RWPE1 (cell line): ENCODE data around the gene WIPF2.
"Not testable (repeated sequence)": the region's sequence is repeated elsewhere in the genome, so short reads cannot be mapped to it uniquely, and the experiment has no call there.

Experiments used
- CTCF ChIA-PET: fragments of 350-600 bp; sonication (Branson Sonifier 250); formaldehyde crosslinking; extraction: SDS; loops from one replicate; lab custom pipeline; 2021; lab: Yijun Ruan, JAX
- POLR2A ChIA-PET: fragments of 400-600 bp; formaldehyde crosslinking; extraction: SDS; loops from one replicate; lab custom pipeline; 2020; ENCODE audit warnings: antibody characterized with exemption; ENCODE audit not compliant: low non-redundant PET; lab: Yijun Ruan, JAX
- DNase-seq: peaks from one replicate; pipeline ENCODE4 v3.0.0; 2012; ENCODE audit warnings: low spot score
- H3K27ac ChIP-seq: fragments of 450-650 bp; 2 replicates; pipeline ENCODE4 v1.5.1; 2017
- CTCF ChIP-seq: fragments of 450-650 bp; conservative IDR thresholded peaks from 2 replicates; pipeline ENCODE4 v1.5.1; 2017; ENCODE audit warnings: low read depth, mild to moderate bottlenecking

Gene WIPF2

DNA sequence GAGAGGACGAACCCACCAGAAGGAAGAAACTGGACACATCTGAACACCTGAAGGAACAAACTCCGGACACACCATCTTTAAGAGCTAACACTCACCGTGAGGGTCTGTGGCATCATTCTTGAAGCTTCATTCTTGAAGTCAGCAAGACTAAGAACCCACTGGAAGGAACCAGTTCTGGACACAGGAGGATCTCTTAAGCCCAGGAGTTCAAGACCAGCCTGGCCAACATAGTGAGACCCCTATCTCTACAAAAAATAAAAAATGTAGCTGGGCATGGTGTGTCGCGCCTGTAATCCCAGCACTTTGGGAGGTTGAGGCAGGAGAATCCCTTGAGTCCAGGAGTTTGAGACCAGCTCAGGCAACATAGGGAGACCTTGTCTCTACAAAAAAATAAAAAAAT lies 20.5 kb upstream of the WIPF2 start:
- ChIA-PET CTCF (no interaction called here), POLR2A (interaction anchor here (0.6 kb wide), 2 partner anchors 14 to 87 kb away, joined by 5 read pairs; no protein-coding TSS in a partner anchor)
- DNase-seq = no peak
- no peak overlapping the region for H3K27ac ChIP-seq
- no peak for TF ChIP-seq CTCF

- no peak for TF ChIP-seq CTCF
These were observed 16.0 kb upstream of the WIPF2 start for GRCh38 chr17:40203131-40203530.

DNA sequence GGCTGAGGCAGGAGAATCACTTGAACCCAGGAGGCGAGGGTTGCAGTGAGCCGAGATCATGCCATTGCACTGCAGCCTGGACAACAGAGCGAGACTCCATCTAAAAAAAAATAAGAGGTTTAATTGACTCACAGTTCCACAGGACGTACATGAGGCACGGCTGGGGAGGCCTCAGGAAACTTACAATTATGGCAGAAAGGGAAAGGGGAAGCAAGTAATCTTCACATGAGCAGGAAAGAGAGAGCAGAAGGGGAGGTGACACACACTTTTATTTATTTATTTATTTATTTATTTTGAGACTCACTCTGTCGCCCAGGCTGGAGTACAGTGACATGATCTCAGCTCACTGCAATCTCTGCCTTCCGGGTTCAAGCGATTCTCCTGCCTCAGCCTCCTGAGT lies 12.9 kb upstream of the WIPF2 start:
- H3K27ac ChIP-seq, CTCF ChIA-PET, POLR2A ChIA-PET, DNase-seq: not testable (repeated sequence)

More at GRCh38 chr17:40203131-40203530, 16.0 kb upstream of the WIPF2 start:
- no peak overlapping the region for H3K27ac ChIP-seq
- CTCF ChIA-PET = interaction anchor here (0.6 to 1.4 kb wide), 6 partner anchors 13 to 1532 kb away, joined by 3 to 7 read pairs (median 4); no protein-coding TSS in a partner anchor
- DNase-seq = no peak
- POLR2A ChIA-PET = no interaction called here

- CTCF ChIA-PET = no interaction called here
- POLR2A ChIA-PET = no interaction called here
- TF ChIP-seq CTCF = no peak
- H3K27ac ChIP-seq = no peak overlapping the region
- no peak for DNase-seq
These were observed 9.6 kb upstream of the WIPF2 start for GRCh38 chr17:40209404-40210093.

- POLR2A ChIA-PET, H3K27ac ChIP-seq, DNase-seq: not testable (repeated sequence)
- CTCF ChIA-PET = interaction anchor here (0.7 kb wide), 1 partner anchor 32 kb away, joined by 3 read pairs; no protein-coding TSS in a partner anchor
These were observed 5.2 kb upstream of the WIPF2 start for GRCh38 chr17:40213914-40214313.

- TF ChIP-seq CTCF = no peak
- DNase-seq = no peak
- POLR2A ChIA-PET = interaction anchor here (0.6 to 0.8 kb wide), 2 partner anchors 33 to 109 kb away, joined by 6 read pairs; no protein-coding TSS in a partner anchor
- CTCF ChIA-PET = interaction anchor here (0.6 to 1.3 kb wide), 4 partner anchors 29 to 73 kb away, joined by 3 to 4 read pairs (median 4); no protein-coding TSS in a partner anchor
- H3K27ac ChIP-seq = peak overlapping the region; percentile 94
These were observed 931 bp upstream of the WIPF2 start for GRCh38 chr17:40218006-40218739.

GRCh38 chr17:40219594-40220338 lies 662 bp downstream of the WIPF2 start:
- DNase-seq = peak; percentile 67
- H3K27ac ChIP-seq = peak overlapping the region; percentile 94
- ChIA-PET CTCF (interaction anchor here (0.6 kb wide), 3 partner anchors 23 to 293 kb away, joined by 3 to 5 read pairs (median 4); no protein-coding TSS in a partner anchor), POLR2A (interaction anchor here (0.6 kb wide), 1 partner anchor 71 kb away, joined by 4 read pairs; no protein-coding TSS in a partner anchor)
- no peak for TF ChIP-seq CTCF
